WTC11 (cell line): ENCODE measurements around the gene PPM1E. TPM values are rescaled to one million over a fixed set of nuclear protein-coding genes. Genes with fewer than 3 reads are reported as not detected.

Source experiments
- ATAC-seq: fragments of 200-7000 bp; cut with Tn5 transposase; 2 replicates; pipeline ENCODE4 v1.10.0; 2021; ENCODE audit warnings: mild to moderate bottlenecking, moderate library complexity
- CTCF ChIA-PET: fragments of 300-600 bp; sonication (Branson Sonifier 250); formaldehyde crosslinking; loops from one replicate; lab custom pipeline; 2021; ENCODE audit warnings: antibody characterized with exemption; lab: Charles Lee
- POLR2A ChIA-PET: fragments of 350-600 bp; sonication (Branson Sonifier 250); formaldehyde crosslinking; loops from one replicate; lab custom pipeline; 2021; ENCODE audit warnings: antibody characterized with exemption; lab: Charles Lee
- DNase-seq: peaks from one replicate; pipeline ENCODE4 v3.0.0; 2021; ENCODE audit warnings: low spot score
- H3K27ac Mint-ChIP-seq: 2 replicates; pipeline ENCODE4 v1.8.0; 2021; ENCODE audit warnings: mixed read lengths
- H3K27me3 Mint-ChIP-seq: 2 replicates; pipeline ENCODE4 v1.8.0; 2021; ENCODE audit warnings: low read depth, mild to moderate bottlenecking, moderate library complexity, mixed read lengths
- H3K36me3 Mint-ChIP-seq: 2 replicates; pipeline ENCODE4 v1.8.0; 2021; ENCODE audit warnings: mixed read lengths
- H3K4me1 Mint-ChIP-seq: 2 replicates; pipeline ENCODE4 v1.8.0; 2022; ENCODE audit warnings: mixed read lengths
- H3K4me3 Mint-ChIP-seq: 2 replicates; pipeline ENCODE4 v1.8.0; 2021; ENCODE audit warnings: mild to moderate bottlenecking, moderate library complexity, mixed read lengths
- H3K9me3 Mint-ChIP-seq: 2 replicates; pipeline ENCODE4 v1.8.0; 2021; ENCODE audit warnings: mixed read lengths
- CBFB ChIP-seq: sonication (generic); formaldehyde crosslinking; IDR thresholded peaks from 2 replicates; pipeline ENCODE4 v1.8.1; 2022; ENCODE audit warnings: mild to moderate bottlenecking, low read depth, missing genetic modification reagents
- EMX1 ChIP-seq: fragments of 250-450 bp; sonication (Bioruptor Pico); IDR thresholded peaks from 2 replicates; pipeline ENCODE4 v1.8.0; 2021; ENCODE audit warnings: mild to moderate bottlenecking
- FOXJ3 ChIP-seq: sonication (generic); formaldehyde crosslinking; IDR thresholded peaks from 2 replicates; pipeline ENCODE4 v1.9.0; 2021; ENCODE audit warnings: missing genetic modification reagents, mild to moderate bottlenecking, borderline replicate concordance
- FOXP1 ChIP-seq: sonication (generic); formaldehyde crosslinking; IDR thresholded peaks from 2 replicates; pipeline ENCODE4 v1.8.0; 2022; ENCODE audit warnings: missing genetic modification reagents, mild to moderate bottlenecking, moderate library complexity, borderline replicate concordance
- GTF2I ChIP-seq: fragments of 250-450 bp; sonication (Bioruptor Pico); conservative IDR thresholded peaks from 2 replicates; pipeline ENCODE4 v1.4.0; 2021; ENCODE audit warnings: mild to moderate bottlenecking
- HMGA2 ChIP-seq: fragments of 250-450 bp; sonication (Bioruptor Pico); IDR thresholded peaks from 2 replicates; pipeline ENCODE4 v1.4.0; 2021; ENCODE audit warnings: mild to moderate bottlenecking, moderate library complexity
- MYBL2 ChIP-seq: sonication (generic); formaldehyde crosslinking; IDR thresholded peaks from 2 replicates; pipeline ENCODE4 v1.8.1; 2023; ENCODE audit warnings: mild to moderate bottlenecking, moderate library complexity, missing genetic modification reagents
- NFATC4 ChIP-seq: fragments of 250-450 bp; sonication (Bioruptor Pico); IDR thresholded peaks from 2 replicates; pipeline ENCODE4 v1.9.0; 2021; ENCODE audit warnings: mild to moderate bottlenecking
- NFE2L1 ChIP-seq: sonication (generic); formaldehyde crosslinking; IDR thresholded peaks from 2 replicates; pipeline ENCODE4 v1.8.1; 2023; ENCODE audit warnings: missing genetic modification reagents
- NFYB ChIP-seq: sonication (generic); formaldehyde crosslinking; conservative IDR thresholded peaks from 2 replicates; pipeline ENCODE4 v1.8.0; 2022; ENCODE audit warnings: low read depth, missing genetic modification reagents
- TEAD4 ChIP-seq: sonication (generic); formaldehyde crosslinking; IDR thresholded peaks from 2 replicates; pipeline ENCODE4 v1.8.0; 2022; ENCODE audit warnings: mild to moderate bottlenecking, missing genetic modification reagents
- ZNF121 ChIP-seq: sonication (generic); formaldehyde crosslinking; IDR thresholded peaks from 2 replicates; pipeline ENCODE4 v1.8.0; 2023; ENCODE audit warnings: missing genetic modification reagents
- ZNF232 ChIP-seq: sonication (generic); formaldehyde crosslinking; IDR thresholded peaks from 2 replicates; pipeline ENCODE4 v1.8.0; 2022; ENCODE audit warnings: mild to moderate bottlenecking, missing genetic modification reagents
- ZNF263 ChIP-seq: sonication (generic); formaldehyde crosslinking; IDR thresholded peaks from 2 replicates; pipeline ENCODE4 v1.8.1; 2022; ENCODE audit warnings: low read depth, mild to moderate bottlenecking, moderate library complexity, missing genetic modification reagents
- ZNF423 ChIP-seq: fragments of 250-450 bp; sonication (Bioruptor Pico); IDR thresholded peaks from 2 replicates; pipeline ENCODE4 v2.1.2; 2022; ENCODE audit warnings: mild to moderate bottlenecking, moderate library complexity
- total RNA-seq: library from RNA; stranded (reverse); gene quantifications from 3 replicates; pipeline ENCODE4 v1.2.3, GENCODE V29; 2021
- TF ChIP-seq, protein P1 (sequence below): fragments of 250-450 bp; sonication (Bioruptor Pico); IDR thresholded peaks from 2 replicates; pipeline ENCODE4 v1.9.0; 2021; ENCODE audit warnings: mild to moderate bottlenecking
- TF ChIP-seq, protein P2 (sequence below): sonication (generic); formaldehyde crosslinking; IDR thresholded peaks from 2 replicates; pipeline ENCODE4 v1.8.0; 2022; ENCODE audit warnings: mild to moderate bottlenecking, missing genetic modification reagents
- TF ChIP-seq, protein P3 (sequence below): sonication (generic); formaldehyde crosslinking; IDR thresholded peaks from 2 replicates; pipeline ENCODE4 v1.8.1; 2023; ENCODE audit warnings: mild to moderate bottlenecking, missing genetic modification reagents
- TF ChIP-seq, protein P4 (sequence below): sonication (generic); formaldehyde crosslinking; IDR thresholded peaks from 2 replicates; pipeline ENCODE4 v1.8.0; 2022; ENCODE audit warnings: missing genetic modification reagents
- TF ChIP-seq, protein P5 (sequence below): fragments of 250-450 bp; sonication (Bioruptor Pico); IDR thresholded peaks from 2 replicates; pipeline ENCODE4 v1.9.0; 2021; ENCODE audit warnings: moderate library complexity, mild to moderate bottlenecking, inconsistent platforms, borderline replicate concordance
- TF ChIP-seq, protein P6 (sequence below): fragments of 250-450 bp; sonication (Bioruptor Pico); IDR thresholded peaks from 2 replicates; pipeline ENCODE4 v1.9.0; 2021; ENCODE audit warnings: mild to moderate bottlenecking
- TF ChIP-seq, protein P7 (sequence below): sonication (generic); formaldehyde crosslinking; IDR thresholded peaks from 2 replicates; pipeline ENCODE4 v1.8.1; 2022; ENCODE audit warnings: low read depth, mild to moderate bottlenecking, moderate library complexity, missing genetic modification reagents, borderline replicate concordance
- TF ChIP-seq, protein P8 (sequence below): sonication (generic); formaldehyde crosslinking; IDR thresholded peaks from 2 replicates; pipeline ENCODE4 v1.8.0; 2022; ENCODE audit warnings: mild to moderate bottlenecking, missing genetic modification reagents

The PPM1E gene
- total RNA-seq, 1 experiment from 2014 or later, result 8.1 TPM

DNA sequence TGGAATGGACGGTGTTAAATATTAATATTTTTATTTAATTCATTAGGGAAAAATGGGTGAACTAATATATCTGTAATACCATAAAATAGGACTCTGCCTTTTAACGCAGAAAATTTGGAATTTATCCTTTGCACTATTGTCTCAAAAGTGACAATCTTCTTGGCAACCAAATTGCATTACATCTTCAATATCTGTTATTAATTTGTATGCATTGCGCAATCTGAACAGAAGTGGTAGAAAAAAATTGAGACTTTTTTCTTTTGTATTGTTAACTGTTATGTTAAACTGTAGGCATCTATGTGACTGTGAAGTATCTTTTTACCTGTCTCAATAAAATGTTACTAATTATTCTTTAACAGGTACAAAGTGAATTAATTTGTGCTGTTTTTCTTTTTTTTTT, 55.6 kb downstream of the PPM1E start:
- Mint-ChIP-seq H3K27me3 (no peaks in the 10 kb centered on the region), H3K36me3 (no peaks in the 10 kb centered on the region), H3K4me1 (no peaks in the 10 kb centered on the region), H3K27ac (no peak overlapping the region), H3K9me3 (no peaks in the 10 kb centered on the region), H3K4me3 (no peak overlapping the region)
- POLR2A ChIA-PET, result no interaction called here
- DNase-seq (no peak), ATAC-seq (no peak)
- TF ChIP-seq HMGA2 (no peak), ZNF263 (CRISPR knock-in tag) (no peak), ZNF232 (CRISPR knock-in tag) (no peak), NFATC4 (CRISPR knock-in tag) (no peak), NFE2L1 (CRISPR knock-in tag) (no peak), FOXJ3 (no peak), ZNF121 (CRISPR knock-in tag) (no peak), NFYB (CRISPR knock-in tag) (no peak), ZNF423 (no peak), FOXP1 (no peak)
- TF ChIP-seq, protein P1, sequence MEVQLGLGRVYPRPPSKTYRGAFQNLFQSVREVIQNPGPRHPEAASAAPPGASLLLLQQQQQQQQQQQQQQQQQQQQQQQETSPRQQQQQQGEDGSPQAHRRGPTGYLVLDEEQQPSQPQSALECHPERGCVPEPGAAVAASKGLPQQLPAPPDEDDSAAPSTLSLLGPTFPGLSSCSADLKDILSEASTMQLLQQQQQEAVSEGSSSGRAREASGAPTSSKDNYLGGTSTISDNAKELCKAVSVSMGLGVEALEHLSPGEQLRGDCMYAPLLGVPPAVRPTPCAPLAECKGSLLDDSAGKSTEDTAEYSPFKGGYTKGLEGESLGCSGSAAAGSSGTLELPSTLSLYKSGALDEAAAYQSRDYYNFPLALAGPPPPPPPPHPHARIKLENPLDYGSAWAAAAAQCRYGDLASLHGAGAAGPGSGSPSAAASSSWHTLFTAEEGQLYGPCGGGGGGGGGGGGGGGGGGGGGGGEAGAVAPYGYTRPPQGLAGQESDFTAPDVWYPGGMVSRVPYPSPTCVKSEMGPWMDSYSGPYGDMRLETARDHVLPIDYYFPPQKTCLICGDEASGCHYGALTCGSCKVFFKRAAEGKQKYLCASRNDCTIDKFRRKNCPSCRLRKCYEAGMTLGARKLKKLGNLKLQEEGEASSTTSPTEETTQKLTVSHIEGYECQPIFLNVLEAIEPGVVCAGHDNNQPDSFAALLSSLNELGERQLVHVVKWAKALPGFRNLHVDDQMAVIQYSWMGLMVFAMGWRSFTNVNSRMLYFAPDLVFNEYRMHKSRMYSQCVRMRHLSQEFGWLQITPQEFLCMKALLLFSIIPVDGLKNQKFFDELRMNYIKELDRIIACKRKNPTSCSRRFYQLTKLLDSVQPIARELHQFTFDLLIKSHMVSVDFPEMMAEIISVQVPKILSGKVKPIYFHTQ (CRISPR knock-in tag), result no peak
- TF ChIP-seq, protein P2, sequence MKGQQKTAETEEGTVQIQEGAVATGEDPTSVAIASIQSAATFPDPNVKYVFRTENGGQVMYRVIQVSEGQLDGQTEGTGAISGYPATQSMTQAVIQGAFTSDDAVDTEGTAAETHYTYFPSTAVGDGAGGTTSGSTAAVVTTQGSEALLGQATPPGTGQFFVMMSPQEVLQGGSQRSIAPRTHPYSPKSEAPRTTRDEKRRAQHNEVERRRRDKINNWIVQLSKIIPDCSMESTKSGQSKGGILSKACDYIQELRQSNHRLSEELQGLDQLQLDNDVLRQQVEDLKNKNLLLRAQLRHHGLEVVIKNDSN, result no peak
- TF ChIP-seq, protein P3, sequence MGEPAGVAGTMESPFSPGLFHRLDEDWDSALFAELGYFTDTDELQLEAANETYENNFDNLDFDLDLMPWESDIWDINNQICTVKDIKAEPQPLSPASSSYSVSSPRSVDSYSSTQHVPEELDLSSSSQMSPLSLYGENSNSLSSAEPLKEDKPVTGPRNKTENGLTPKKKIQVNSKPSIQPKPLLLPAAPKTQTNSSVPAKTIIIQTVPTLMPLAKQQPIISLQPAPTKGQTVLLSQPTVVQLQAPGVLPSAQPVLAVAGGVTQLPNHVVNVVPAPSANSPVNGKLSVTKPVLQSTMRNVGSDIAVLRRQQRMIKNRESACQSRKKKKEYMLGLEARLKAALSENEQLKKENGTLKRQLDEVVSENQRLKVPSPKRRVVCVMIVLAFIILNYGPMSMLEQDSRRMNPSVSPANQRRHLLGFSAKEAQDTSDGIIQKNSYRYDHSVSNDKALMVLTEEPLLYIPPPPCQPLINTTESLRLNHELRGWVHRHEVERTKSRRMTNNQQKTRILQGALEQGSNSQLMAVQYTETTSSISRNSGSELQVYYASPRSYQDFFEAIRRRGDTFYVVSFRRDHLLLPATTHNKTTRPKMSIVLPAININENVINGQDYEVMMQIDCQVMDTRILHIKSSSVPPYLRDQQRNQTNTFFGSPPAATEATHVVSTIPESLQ (CRISPR knock-in tag), result no peak
- TF ChIP-seq, protein P4, sequence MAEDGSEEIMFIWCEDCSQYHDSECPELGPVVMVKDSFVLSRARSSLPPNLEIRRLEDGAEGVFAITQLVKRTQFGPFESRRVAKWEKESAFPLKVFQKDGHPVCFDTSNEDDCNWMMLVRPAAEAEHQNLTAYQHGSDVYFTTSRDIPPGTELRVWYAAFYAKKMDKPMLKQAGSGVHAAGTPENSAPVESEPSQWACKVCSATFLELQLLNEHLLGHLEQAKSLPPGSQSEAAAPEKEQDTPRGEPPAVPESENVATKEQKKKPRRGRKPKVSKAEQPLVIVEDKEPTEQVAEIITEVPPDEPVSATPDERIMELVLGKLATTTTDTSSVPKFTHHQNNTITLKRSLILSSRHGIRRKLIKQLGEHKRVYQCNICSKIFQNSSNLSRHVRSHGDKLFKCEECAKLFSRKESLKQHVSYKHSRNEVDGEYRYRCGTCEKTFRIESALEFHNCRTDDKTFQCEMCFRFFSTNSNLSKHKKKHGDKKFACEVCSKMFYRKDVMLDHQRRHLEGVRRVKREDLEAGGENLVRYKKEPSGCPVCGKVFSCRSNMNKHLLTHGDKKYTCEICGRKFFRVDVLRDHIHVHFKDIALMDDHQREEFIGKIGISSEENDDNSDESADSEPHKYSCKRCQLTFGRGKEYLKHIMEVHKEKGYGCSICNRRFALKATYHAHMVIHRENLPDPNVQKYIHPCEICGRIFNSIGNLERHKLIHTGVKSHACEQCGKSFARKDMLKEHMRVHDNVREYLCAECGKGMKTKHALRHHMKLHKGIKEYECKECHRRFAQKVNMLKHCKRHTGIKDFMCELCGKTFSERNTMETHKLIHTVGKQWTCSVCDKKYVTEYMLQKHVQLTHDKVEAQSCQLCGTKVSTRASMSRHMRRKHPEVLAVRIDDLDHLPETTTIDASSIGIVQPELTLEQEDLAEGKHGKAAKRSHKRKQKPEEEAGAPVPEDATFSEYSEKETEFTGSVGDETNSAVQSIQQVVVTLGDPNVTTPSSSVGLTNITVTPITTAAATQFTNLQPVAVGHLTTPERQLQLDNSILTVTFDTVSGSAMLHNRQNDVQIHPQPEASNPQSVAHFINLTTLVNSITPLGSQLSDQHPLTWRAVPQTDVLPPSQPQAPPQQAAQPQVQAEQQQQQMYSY (CRISPR knock-in tag), result no peak
- CTCF ChIA-PET, result no interaction called here

DNA sequence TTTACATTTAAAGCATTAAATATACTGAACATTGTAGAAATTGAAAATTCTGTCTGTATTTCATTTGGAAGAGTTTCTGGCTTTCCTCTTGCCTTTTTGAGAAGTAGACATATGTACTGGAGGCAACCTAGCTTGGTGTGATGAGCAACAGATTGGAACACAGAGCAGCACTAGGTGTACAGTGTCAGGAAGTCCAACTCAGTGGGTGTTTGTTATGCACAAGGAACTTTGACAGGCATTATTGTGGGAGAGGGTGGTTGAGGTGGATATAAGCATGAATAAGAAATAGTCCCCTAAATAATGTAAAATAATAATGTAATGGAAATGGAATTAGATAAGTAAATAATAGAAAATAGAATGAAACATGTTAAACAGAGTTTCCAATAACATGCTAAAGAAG, 58.1 kb downstream of the PPM1E start:
- Mint-ChIP-seq H3K4me1 (no peaks in the 10 kb centered on the region), H3K27ac (no peak overlapping the region), H3K36me3 (no peaks in the 10 kb centered on the region), H3K9me3 (no peaks in the 10 kb centered on the region), H3K4me3 (no peak overlapping the region), H3K27me3 (no peaks in the 10 kb centered on the region)
- POLR2A ChIA-PET, result no interaction called here
- DNase-seq, result no peak
- TF ChIP-seq ZNF263 (CRISPR knock-in tag), result no peak
- TF ChIP-seq, protein P5, sequence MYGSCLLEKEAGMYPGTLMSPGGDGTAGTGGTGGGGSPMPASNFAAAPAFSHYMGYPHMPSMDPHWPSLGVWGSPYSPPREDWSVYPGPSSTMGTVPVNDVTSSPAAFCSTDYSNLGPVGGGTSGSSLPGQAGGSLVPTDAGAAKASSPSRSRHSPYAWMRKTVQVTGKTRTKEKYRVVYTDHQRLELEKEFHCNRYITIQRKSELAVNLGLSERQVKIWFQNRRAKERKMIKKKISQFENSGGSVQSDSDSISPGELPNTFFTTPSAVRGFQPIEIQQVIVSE (CRISPR knock-in tag), result no peak
- TF ChIP-seq CBFB (CRISPR knock-in tag), result no peak
- no peak for TF ChIP-seq GTF2I
- TF ChIP-seq MYBL2 (CRISPR knock-in tag), result no peak
- TF ChIP-seq, protein P6, sequence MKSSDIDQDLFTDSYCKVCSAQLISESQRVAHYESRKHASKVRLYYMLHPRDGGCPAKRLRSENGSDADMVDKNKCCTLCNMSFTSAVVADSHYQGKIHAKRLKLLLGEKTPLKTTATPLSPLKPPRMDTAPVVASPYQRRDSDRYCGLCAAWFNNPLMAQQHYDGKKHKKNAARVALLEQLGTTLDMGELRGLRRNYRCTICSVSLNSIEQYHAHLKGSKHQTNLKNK (CRISPR knock-in tag), result no peak
- TF ChIP-seq NFE2L1 (CRISPR knock-in tag), result no peak
- no peak for TF ChIP-seq TEAD4 (CRISPR knock-in tag)
- TF ChIP-seq EMX1 (CRISPR knock-in tag), result no peak
- TF ChIP-seq, protein P7, sequence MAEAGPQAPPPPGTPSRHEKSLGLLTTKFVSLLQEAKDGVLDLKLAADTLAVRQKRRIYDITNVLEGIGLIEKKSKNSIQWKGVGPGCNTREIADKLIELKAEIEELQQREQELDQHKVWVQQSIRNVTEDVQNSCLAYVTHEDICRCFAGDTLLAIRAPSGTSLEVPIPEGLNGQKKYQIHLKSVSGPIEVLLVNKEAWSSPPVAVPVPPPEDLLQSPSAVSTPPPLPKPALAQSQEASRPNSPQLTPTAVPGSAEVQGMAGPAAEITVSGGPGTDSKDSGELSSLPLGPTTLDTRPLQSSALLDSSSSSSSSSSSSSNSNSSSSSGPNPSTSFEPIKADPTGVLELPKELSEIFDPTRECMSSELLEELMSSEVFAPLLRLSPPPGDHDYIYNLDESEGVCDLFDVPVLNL, result no peak
- TF ChIP-seq, protein P8, sequence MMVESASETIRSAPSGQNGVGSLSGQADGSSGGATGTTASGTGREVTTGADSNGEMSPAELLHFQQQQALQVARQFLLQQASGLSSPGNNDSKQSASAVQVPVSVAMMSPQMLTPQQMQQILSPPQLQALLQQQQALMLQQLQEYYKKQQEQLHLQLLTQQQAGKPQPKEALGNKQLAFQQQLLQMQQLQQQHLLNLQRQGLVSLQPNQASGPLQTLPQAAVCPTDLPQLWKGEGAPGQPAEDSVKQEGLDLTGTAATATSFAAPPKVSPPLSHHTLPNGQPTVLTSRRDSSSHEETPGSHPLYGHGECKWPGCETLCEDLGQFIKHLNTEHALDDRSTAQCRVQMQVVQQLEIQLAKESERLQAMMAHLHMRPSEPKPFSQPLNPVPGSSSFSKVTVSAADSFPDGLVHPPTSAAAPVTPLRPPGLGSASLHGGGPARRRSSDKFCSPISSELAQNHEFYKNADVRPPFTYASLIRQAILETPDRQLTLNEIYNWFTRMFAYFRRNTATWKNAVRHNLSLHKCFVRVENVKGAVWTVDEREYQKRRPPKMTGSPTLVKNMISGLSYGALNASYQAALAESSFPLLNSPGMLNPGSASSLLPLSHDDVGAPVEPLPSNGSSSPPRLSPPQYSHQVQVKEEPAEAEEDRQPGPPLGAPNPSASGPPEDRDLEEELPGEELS (CRISPR knock-in tag), result no peak
- no peak for ATAC-seq
- CTCF ChIA-PET, result no interaction called here
